ENCODE data around the gene FGF14.

GRCh38 chr13:102170305-102170704 is 231.5 kb downstream of the FGF14 start:
- TF ChIP-seq EP300 (IDR thresholded peaks at IDR 0.05; ENCODE audit: low read depth) (no peak), POLR2A (IDR thresholded peaks at IDR 0.05) (no peak), CTCF (IDR thresholded peaks at IDR 0.05) (no peak), POLR2AphosphoS5 (IDR thresholded peaks at IDR 0.05) (no peak)
